Body of pancreas (tissue), 4 donors: ENCODE results near the gene CLDN5. TPM values are rescaled to one million over a fixed set of nuclear protein-coding genes. Genes with fewer than 3 reads are reported as not detected.
"Not testable (repeated sequence)": the region's sequence is repeated elsewhere in the genome, so short reads cannot be mapped to it uniquely, and the experiment has no call there.

Source experiments
- ATAC-seq: fragments of 150-250 bp; one replicate; pipeline ENCODE4 v1.9.1; 2016
- DNase-seq, 4 donors: peaks; one replicate each; pipeline ENCODE4 v3.0.0-alpha.2; 2019
- H3K27ac ChIP-seq, 4 donors: fragments of 200-600 bp; sonication (generic); 1 replicate in 3 of 4; 2 replicates in 1 of 4; pipeline versions ENCODE4 v1.5.1 to v1.6.1; 2016 to 2019; ENCODE audit warnings: mild to moderate bottlenecking in 1 of 4, mixed read lengths in 1 of 4, moderate library complexity in 1 of 4
- H3K27me3 ChIP-seq, 2 donors: fragments of 200-600 bp; sonication (generic); one replicate each; pipeline ENCODE4 v1.6.0; 2016; ENCODE audit warnings: mild to moderate bottlenecking in 1 of 2
- H3K36me3 ChIP-seq, 2 donors: fragments of 200-600 bp; sonication (generic); replicated peaks in 1 of 2; 2 replicates each; pipeline ENCODE4 v1.5.1; 2016; ENCODE audit warnings: low read depth in 2 of 2; ENCODE audit not compliant: insufficient read depth in 1 of 2
- H3K4me1 ChIP-seq: fragments of 200-600 bp; sonication (generic); one replicate; pipeline ENCODE4 v1.6.0; 2016
- H3K4me3 ChIP-seq, 2 donors: fragments of 200-600 bp; sonication (generic); 1 replicate in 1 of 2; 2 replicates in 1 of 2; pipeline ENCODE4 v1.5.1; 2016 to 2019
- H3K9me3 ChIP-seq, 3 donors: fragments of 200-600 bp; sonication (generic); 1 replicate in 2 of 3; 2 replicates in 1 of 3; pipeline ENCODE4 v1.5.1; 2016
- POLR2A ChIP-seq, 3 donors: fragments of 450-650 bp; IDR thresholded peaks; one replicate each; pipeline ENCODE4 v1.6.1; 2016; ENCODE audit warnings: antibody characterized with exemption in 3 of 3, mild to moderate bottlenecking in 2 of 3
- WGBS, 2 donors: methylation state at CpG; one replicate each; pipeline ENCODE4 v1.1.5; 2017; 5-methylcytosine and 5-hydroxymethylcytosine counted together
- intact Hi-C: fragments of 100-400 bp; cut with DNase I; formaldehyde crosslinking; loops from one replicate; pipeline ENCODE4 v1.15.1; 2023
- total RNA-seq, 2 donors: library from RNA; depleted of rRNA; stranded (reverse); fragments of >200 nt; gene quantifications; one replicate each; pipeline ENCODE4 v1.1.0, GENCODE V29; 2016
- TF ChIP-seq, protein P1 (sequence below), 7 experiments: fragments of 450-650 bp in 4 of 7; fragments of 200-600 bp in 3 of 7; sonication (generic) in 3 of 7; IDR thresholded peaks; one replicate each; pipeline ENCODE4 v1.5.1; 2016 to 2019; ENCODE audit warnings: antibody characterized with exemption in 7 of 7

The CLDN5 gene
- total RNA-seq, 2 donors from 2014 or later = 36.9 to 80.4 TPM

DNA sequence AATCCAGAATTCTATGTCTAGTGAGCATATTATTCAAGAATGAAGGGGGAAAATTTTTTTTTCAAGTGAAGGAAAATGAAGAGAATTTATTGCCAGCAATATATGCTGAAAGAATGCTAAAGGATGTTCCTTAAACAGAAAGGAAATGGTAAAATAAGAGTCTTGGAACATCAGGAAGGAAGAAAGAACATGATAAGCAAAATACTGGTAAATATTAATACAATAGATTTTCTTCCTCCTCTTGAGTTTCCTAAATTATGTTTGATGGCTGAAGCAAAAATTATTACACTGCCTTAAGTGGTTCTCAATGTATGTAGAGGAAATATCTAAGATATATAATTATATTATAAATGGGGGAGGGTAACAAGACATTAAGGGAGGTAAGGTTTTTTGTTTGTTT lies 9.6 kb upstream of the CLDN5 start:
- no peak overlapping the region for H3K4me3 ChIP-seq
- intact Hi-C loops = no loop called here
- no peaks in the 10 kb centered on the region for H3K4me1 ChIP-seq
- H3K36me3 ChIP-seq = no peaks in the 10 kb centered on the region
- no peak for DNase-seq
- H3K27me3 ChIP-seq = no peaks in the 10 kb centered on the region
- no peak overlapping the region for H3K27ac ChIP-seq
- no peak for ATAC-seq
- no peaks in the 10 kb centered on the region for H3K9me3 ChIP-seq
- TF ChIP-seq, protein P1, sequence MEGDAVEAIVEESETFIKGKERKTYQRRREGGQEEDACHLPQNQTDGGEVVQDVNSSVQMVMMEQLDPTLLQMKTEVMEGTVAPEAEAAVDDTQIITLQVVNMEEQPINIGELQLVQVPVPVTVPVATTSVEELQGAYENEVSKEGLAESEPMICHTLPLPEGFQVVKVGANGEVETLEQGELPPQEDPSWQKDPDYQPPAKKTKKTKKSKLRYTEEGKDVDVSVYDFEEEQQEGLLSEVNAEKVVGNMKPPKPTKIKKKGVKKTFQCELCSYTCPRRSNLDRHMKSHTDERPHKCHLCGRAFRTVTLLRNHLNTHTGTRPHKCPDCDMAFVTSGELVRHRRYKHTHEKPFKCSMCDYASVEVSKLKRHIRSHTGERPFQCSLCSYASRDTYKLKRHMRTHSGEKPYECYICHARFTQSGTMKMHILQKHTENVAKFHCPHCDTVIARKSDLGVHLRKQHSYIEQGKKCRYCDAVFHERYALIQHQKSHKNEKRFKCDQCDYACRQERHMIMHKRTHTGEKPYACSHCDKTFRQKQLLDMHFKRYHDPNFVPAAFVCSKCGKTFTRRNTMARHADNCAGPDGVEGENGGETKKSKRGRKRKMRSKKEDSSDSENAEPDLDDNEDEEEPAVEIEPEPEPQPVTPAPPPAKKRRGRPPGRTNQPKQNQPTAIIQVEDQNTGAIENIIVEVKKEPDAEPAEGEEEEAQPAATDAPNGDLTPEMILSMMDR (IDR thresholded peaks at IDR 0.05) = no peak
- TF ChIP-seq POLR2A (IDR thresholded peaks at IDR 0.05) = no peak

DNA sequence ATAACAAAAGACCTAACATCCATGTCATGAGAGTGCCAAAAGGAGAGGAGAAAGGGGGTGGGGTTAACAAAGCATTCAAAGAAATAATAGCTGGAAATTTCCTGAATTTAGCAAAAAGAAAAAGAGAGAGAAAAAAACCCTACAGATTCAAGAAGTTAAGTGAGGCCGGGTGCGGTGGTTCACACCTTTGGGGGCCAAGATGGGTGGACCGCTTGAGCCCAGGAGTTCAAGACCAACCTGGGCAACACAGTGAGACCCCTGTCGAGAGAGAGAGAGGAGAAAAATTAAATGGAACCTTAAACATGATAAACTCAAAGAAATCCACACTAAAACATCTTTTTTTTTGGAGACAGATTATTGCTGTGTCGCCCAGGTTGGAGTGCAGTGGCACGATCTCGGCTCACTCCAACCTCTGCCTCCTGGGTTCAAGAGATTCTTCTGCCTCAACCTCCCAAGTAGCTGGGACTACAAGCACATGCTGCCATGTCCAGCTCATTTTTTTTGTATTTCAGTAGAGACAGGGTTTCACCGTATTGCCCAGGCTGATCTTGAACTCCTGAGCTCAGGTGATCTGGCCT lies 8.9 kb upstream of the CLDN5 start:
- Histone ChIP-seq H3K9me3 (no peaks in the 10 kb centered on the region), H3K36me3 (no peaks in the 10 kb centered on the region), H3K4me3 (no peak overlapping the region), H3K27ac (no peak overlapping the region), H3K4me1 (no peaks in the 10 kb centered on the region), H3K27me3 (no peaks in the 10 kb centered on the region)
- no peak for DNase-seq
- WGBS, 2 donors = 81 to 85% methylated on average over 8 of the region's 8 CpGs
- no peak for TF ChIP-seq POLR2A (IDR thresholded peaks at IDR 0.05)
- TF ChIP-seq, protein P1 (IDR thresholded peaks at IDR 0.05) = no peak
- intact Hi-C loops = no loop called here
- ATAC-seq = no peak

DNA sequence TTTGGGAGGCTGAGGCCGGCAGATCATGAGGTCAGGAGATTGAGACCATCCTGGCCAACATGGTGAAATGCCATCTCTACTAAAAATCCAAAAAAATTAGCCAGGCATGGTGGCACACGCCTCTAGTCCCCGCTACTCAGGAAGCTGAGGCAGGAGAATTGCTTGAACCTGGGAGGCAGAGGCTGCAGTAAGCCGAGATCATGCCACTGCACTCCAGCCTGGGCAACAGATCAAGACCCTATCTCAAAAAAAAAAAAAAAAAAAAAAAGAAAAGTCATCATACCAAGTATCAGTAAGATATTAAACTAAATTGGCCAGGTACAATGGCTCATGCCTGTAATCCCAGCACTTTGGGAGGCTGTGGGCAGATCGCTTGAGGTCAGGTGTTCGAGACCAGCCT lies 7.1 kb upstream of the CLDN5 start:
- ATAC-seq, H3K9me3 ChIP-seq, intact Hi-C loops, H3K36me3 ChIP-seq, H3K27me3 ChIP-seq, H3K4me3 ChIP-seq, H3K4me1 ChIP-seq, DNase-seq, H3K27ac ChIP-seq: not testable (repeated sequence)
- 87 to 88% methylated on average over 6 of the region's 6 CpGs for WGBS, 2 donors

DNA sequence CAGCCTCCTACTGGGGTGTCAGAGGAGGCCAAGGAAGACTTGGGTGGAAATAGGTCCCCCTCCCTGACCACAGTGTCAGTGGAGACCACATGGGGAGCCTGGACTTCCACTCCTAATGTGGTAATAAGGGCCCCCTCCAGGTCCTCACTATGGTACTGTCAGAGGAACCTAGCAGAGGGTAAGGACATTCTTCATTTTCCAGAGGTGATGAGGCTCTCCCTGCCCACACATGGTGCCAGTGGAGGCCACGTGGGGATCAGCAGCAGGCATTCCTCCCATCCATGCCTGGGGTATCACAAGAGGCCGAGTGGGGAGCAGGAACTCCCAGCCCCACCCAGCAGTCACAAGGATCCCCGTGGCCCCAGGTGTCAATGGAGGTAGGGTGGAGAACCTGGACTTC lies 6.5 kb upstream of the CLDN5 start:
- Histone ChIP-seq H3K4me3 (no peak overlapping the region), H3K36me3 (no peaks in the 10 kb centered on the region), H3K27ac (no peak overlapping the region), H3K9me3 (no peaks in the 10 kb centered on the region), H3K27me3 (no peaks in the 10 kb centered on the region), H3K4me1 (no peaks in the 10 kb centered on the region)
- DNase-seq (no peak), ATAC-seq (no peak)
- intact Hi-C loops = no loop called here
- 54% methylated on average over 3 of the region's 3 CpGs; no CpG with 5 or more reads in 1 of the 2 donors for WGBS, 2 donors
- TF ChIP-seq POLR2A (IDR thresholded peaks at IDR 0.05) = no peak
- TF ChIP-seq, protein P1 (IDR thresholded peaks at IDR 0.05) = no peak

DNA sequence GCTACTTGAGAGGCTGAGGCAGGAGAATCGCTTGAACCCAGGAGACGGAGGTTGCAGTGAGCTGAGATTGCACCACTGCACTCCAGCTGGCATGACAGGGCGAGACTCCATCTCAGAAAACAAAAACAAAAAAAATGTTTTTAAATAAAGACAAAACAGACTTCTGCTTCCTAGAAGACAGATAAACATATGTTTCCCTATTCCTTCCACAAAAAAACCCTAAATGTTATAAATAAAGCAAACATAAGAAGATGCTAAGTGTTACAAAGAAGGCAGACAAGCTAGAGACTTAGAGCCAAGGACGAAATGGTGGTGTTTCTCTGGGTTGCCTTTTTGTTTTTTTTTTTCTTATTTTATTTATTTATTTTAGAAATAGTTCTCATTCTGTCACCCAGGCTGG lies 5.6 kb upstream of the CLDN5 start:
- Histone ChIP-seq H3K36me3 (no peaks in the 10 kb centered on the region), H3K27ac (no peak overlapping the region), H3K27me3 (no peaks in the 10 kb centered on the region), H3K4me3 (no peak overlapping the region), H3K4me1 (no peaks in the 10 kb centered on the region), H3K9me3 (no peaks in the 10 kb centered on the region)
- TF ChIP-seq, protein P1 (IDR thresholded peaks at IDR 0.05) = no peak
- TF ChIP-seq POLR2A (IDR thresholded peaks at IDR 0.05) = no peak
- intact Hi-C loops = no loop called here
- DNase-seq (no peak), ATAC-seq (no peak)
- WGBS, 2 donors = 69 to 80% methylated on average over 4 of the region's 4 CpGs
